Posterior vena cava (tissue), 2 donors: Measurements from ENCODE around the gene KAT6B. TPM values are rescaled to one million over a fixed set of nuclear protein-coding genes. Genes with fewer than 3 reads are reported as not detected.

Experiments used
- DNase-seq: peaks from one replicate; pipeline ENCODE4 v3.0.0-alpha.2; 2020; ENCODE audit warnings: low spot score
- intact Hi-C, 2 donors: fragments of 100-400 bp; cut with DNase I; formaldehyde crosslinking; loops; one replicate each; pipeline versions ENCODE4 v1.14.1 to v1.14.2; 2022 to 2023
- total RNA-seq, 2 donors: library from RNA; stranded (reverse); fragmentation: NEBNext Ultra II Directional; extraction: Animal tissue kit (Norgen Biotek cat#: 25700); gene quantifications; one replicate each; pipeline ENCODE4 v1.2.1, GENCODE V29; 2021
- donor health status: DM: yes; HTN: yes; CAD: no.
- donor health status: DM: yes; HTN: yes; CAD: no.

KAT6B gene
- total RNA-seq, 2 donors from 2014 or later, result 34.7 to 35.0 TPM

GRCh38 chr10:74963549-74963948 is 137.1 kb downstream of the KAT6B start:
- no peak for DNase-seq
- intact Hi-C loops, result no loop called here

DNA sequence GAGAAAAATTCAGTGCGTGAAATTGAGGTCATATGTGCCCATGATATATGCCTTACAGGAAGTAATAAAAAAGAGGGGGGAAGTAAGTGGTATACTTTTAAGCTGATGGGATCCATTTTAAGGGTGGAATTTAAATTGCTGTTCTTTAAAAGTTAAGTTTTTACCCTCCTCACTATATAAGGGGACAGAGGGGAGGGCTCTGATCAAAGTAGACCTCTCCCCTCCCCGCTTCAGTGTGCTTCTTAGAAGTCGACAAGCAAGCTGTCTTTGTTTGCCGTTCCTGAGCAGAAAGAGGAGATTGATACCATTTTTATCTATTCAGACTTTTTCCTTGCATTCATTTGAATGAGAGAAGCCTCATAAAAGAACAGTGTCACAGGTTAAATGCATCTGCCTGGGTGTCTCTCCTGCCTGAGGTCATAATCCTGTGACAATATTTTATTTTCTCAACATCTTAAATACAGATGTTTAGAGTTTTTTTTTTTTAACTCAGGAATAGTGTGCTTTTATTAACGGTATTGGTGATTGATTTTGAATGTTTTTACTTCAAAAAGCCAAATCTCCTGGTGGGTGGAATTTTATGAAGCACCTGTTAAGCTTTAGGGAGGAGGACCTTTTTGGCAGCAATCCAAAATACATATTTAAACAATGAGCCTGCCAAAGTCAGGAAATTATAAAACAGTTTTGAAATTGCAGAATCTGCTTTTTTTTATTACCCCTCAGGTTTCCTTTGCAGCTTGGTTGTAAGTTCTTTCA is 141.7 kb downstream of the KAT6B start:
- DNase-seq, result no peak
- intact Hi-C loops, result no loop called here

- no peak for DNase-seq
- intact Hi-C loops, result no loop called here
Observed at GRCh38 chr10:74968667-74969061, 142.3 kb downstream of the KAT6B start.

DNA sequence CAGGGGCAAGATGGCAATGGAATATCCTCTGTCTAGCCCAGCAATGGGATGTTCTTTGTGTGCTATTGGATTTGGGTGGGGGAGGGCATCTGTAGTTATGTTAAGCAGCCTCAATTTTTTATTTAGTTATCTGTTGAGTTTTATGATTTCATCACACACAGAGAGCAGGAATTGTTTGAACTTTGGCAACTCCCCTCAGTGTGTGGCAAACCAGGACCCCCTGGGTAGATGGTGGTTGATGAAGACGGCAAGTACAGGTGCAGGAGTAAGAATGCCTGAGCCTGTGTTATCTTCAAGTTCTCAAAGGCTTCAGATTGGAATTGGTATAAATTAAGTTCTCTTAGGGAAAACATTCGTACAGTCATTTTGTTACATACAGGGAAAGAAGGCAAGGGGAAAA is 142.7 kb downstream of the KAT6B start:
- intact Hi-C loops, result no loop called here

DNA sequence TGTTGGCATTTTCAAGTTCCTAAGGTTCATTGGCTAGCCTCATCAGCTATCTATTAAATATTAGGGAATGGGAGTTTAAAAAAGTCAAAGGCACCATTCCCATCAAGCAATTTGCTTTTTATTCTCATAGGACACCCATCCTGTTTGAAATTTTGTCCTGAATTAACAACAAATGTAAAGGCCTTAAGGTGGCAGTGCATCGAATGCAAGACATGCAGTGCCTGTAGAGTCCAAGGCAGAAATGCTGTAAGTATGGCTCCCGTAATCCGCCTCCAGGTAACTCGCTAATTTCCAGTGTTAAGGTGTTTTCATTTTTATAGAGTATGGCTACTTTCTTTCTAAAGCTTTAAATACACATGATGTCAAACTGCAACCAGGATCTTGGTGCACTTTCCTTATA is 143.1 kb downstream of the KAT6B start:
- intact Hi-C loops, result no loop called here
- no peak for DNase-seq

More for the DNA sequence above, 142.7 kb downstream of the KAT6B start:
- no peak for DNase-seq

DNA sequence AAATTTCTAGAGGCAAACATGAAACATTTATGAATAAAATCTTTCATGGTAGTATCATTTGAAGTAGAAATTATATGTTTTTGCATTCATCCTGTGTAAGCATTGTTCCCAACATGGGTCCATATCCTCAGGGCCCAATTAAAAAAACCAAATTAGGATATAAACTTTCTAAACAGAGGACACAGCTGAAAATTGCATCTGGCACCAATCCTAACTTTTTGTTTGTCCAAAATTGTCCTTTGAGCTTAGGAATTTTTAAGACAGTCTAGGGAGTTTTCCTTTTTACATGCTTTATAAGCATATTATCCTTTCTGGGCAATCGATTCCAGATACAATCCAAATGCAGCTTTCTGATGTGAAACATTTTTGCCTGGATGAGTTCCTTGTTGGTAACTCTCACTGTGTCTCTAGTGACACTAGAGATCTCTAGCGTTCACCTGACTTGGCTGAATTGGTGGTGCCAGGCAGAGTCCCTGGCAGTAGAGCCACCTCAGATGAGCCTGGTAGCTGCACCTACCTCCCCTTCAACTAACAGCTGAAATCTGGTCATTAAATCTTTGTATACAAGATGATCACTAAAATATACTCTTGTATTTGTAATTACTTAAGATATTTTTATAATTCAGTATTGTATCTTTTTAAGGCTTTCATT is 147.5 kb downstream of the KAT6B start:
- intact Hi-C loops, result no loop called here
- no peak for DNase-seq

GRCh38 chr10:74975758-74976157 is 149.4 kb downstream of the KAT6B start:
- intact Hi-C loops, result loop anchor here in 1 of 2 donors (1.0 kb wide), 1 partner anchor 23 kb away; no protein-coding TSS in a partner anchor
- no peak for DNase-seq

DNA sequence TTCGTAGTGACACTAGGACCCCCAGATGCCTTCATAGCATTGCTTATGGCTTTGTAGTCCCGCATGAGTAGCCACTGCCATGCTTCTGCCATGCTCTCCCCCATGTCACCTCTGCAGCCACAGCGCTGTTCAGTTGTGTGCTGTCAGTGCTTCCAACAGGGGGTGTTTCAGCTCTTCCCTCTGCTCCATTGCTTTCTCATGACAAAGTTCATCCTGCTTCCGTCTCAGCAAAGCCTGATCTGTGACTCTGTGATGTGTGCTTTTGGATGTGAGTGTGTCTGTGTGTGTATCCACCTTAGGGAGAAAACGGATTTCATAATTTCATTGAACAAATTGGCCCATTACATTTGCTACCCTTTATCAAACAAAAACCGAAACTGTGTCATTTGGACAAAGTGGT is 150.2 kb downstream of the KAT6B start:
- intact Hi-C loops, result loop anchor here in 1 of 2 donors (1.0 kb wide), 1 partner anchor 22 kb away; no protein-coding TSS in a partner anchor
- no peak for DNase-seq

DNA sequence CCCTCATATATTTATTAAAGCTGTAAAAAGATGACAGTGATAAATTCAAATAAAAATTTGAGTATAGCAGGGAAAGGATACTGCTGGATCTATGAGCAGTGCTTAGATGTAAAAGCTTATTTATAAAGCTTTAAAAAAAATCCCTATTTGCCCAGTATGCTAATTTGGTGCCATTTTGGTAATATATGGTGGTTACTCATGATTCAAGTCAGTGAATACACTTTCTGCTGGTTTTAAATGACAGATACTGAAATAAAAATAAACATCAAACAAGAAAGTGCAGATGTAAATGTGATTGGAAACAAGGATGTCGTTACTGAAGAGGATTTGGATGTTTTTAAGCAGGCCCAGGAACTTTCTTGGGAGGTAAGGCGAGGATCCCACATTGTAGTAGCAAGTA is 150.7 kb downstream of the KAT6B start:
- intact Hi-C loops, result no loop called here
- DNase-seq, result no peak

- intact Hi-C loops, result no loop called here
- no peak for DNase-seq
Observed at GRCh38 chr10:74977913-74978847, 151.8 kb downstream of the KAT6B start.

DNA sequence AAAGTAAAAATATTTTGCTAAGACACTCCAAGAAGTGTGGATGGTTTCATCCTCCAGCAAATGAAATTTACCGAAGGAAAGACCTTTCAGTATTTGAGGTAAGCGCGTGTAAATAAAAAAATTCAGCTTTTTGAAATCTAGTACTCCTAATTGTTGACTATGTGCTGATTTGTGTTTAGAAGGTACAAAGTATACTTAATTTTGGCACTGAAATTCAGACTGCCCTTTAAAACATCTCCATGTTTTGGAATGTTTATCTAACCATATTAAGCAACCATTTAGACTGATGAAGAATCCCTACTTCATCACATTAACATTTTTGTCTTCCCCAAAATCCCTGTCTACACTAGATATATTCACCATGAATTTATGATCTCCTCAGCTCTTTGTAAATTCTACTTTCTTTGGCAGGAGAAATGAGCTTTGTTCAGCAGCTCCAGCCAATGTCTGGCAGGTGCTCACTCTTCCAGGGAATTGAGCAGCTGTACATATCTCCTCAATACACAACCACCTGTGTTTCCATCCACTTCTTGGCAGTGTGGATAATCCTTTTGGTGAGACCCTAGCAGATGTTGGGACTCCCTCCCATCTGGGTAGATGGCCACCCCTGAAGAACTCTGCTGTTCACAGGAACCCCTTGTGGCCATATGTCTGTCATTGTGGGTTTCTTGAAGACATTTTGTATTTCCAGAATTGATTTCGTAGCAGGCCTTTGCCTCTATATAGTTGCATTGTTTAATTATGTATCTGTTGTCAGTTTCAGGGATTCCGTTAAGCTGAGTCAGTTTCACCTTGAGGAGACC is 155.6 kb downstream of the KAT6B start:
- intact Hi-C loops, result no loop called here
- DNase-seq, result no peak

DNA sequence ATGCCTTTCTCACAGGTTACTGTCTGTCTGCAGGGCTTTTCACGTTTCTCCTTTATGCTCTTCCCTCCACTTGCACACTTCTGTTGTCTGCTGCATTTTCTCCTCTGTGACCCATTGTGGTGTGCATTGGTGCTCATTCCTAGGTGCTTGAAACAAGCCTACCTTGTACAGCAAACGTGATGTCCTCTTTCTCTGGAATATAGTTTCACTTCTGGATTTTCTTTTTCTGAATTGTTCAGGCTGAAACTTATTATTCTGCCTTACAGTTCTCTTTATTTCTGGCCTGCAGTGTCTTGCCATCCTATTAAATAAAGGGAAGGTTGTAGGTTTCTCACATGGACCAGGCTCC is 156.2 kb downstream of the KAT6B start:
- intact Hi-C loops, result no loop called here
- no peak for DNase-seq

- no peak for DNase-seq
- intact Hi-C loops, result no loop called here
Observed at GRCh38 chr10:74983383-74983782, 157.0 kb downstream of the KAT6B start.

- DNase-seq, result no peak
- intact Hi-C loops, result no loop called here
Observed at GRCh38 chr10:74987339-74988053, 161.1 kb downstream of the KAT6B start.

DNA sequence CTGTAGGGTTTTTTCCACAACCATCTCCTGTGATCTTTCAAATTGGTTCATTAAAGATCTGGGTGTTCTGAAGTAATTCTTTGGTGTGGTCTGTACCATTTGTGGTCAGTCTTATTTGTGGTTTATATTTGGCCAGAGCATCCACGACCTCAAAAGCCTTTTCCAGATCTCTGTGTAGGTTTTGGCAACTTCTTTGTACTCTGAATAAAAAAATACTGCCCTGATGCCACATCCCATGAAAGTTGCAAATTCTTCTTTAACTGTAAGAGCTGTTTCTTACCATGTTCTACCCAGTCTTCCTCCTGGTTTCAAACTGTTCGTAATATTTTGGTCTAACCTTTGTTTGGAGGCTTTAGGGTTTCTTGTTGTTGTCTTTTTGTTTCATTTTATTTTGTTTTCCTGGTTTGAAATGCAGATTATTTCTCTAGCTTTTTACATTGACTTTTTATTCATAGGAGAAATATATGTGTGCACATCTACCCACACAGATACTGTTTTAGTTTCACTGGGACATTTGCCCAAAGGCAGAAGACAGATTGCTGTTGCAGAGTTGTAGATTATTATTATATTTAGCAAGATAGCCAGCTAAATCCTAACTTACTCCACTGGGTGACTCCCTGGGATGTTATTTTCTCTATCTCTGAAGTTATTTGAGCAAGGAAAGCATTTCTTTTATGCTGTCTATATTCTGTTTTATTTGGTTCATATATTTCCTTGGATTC is 161.8 kb downstream of the KAT6B start:
- intact Hi-C loops, result no loop called here
- no peak for DNase-seq

- no peak for DNase-seq
- intact Hi-C loops, result no loop called here
Observed at GRCh38 chr10:74988832-74989561, 162.6 kb downstream of the KAT6B start.

- DNase-seq, result no peak
- intact Hi-C loops, result loop anchor here in 1 of 2 donors (10.0 kb wide), 1 partner anchor 167 kb away; the partner anchor contains the start of gene KAT6B
Observed at GRCh38 chr10:74991435-74991834, 165.0 kb downstream of the KAT6B start.
